Measurements from ENCODE around the gene ABRACL.

Gene ABRACL

GRCh38 chr6:139058029-139058428 is 29.5 kb downstream of the ABRACL start:
- H3K27me3 ChIP-seq (ENCODE audit: low read depth, low read length), result 0 out of 2 replicates have a peak, but pooled peaks cover 3% of the 10 kb centered on the region
- H3K36me3 ChIP-seq (replicated peaks; ENCODE audit: low read depth, low read length), result no peaks in the 10 kb centered on the region
- no peak overlapping the region for H3K4me3 ChIP-seq (ENCODE audit: low read length)
- no peaks in the 10 kb centered on the region for H3K4me1 ChIP-seq (ENCODE audit: low read length)
- no peak overlapping the region for H3K27ac ChIP-seq (ENCODE audit: low read length)
- TF ChIP-seq EZH2phosphoT487 (IDR thresholded peaks at IDR 0.05; ENCODE audit: low read depth) (no peak), CTCF (IDR thresholded peaks at IDR 0.05; ENCODE audit: low read depth, low read length) (no peak)
- no peak overlapping the region for H2AFZ ChIP-seq (ENCODE audit: low read depth, low read length)
- H3K9ac ChIP-seq (ENCODE audit: low read length), result no peak overlapping the region
- no peaks in the 10 kb centered on the region for H3K9me3 ChIP-seq (ENCODE audit: insufficient read depth, low read length)
- no peaks in the 10 kb centered on the region for H4K20me1 ChIP-seq (ENCODE audit: insufficient read depth, low read length)
- no peak overlapping the region for H3K4me2 ChIP-seq (ENCODE audit: low read length)
- no peaks in the 10 kb centered on the region for H3K79me2 ChIP-seq (ENCODE audit: low read length)

- no peak overlapping the region for H3K27ac ChIP-seq (ENCODE audit: low read length)
- no peaks in the 10 kb centered on the region for H4K20me1 ChIP-seq (ENCODE audit: insufficient read depth, low read length)
- no peak for TF ChIP-seq CTCF (IDR thresholded peaks at IDR 0.05; ENCODE audit: low read depth, low read length)
- TF ChIP-seq EZH2phosphoT487 (IDR thresholded peaks at IDR 0.05; ENCODE audit: low read depth), result no peak
- no peaks in the 10 kb centered on the region for H3K4me1 ChIP-seq (ENCODE audit: low read length)
- H2AFZ ChIP-seq (ENCODE audit: low read depth, low read length), result no peak overlapping the region
- no peaks in the 10 kb centered on the region for H3K27me3 ChIP-seq (ENCODE audit: low read depth, low read length)
- H3K4me2 ChIP-seq (ENCODE audit: low read length), result no peak overlapping the region
- H3K79me2 ChIP-seq (ENCODE audit: low read length), result no peaks in the 10 kb centered on the region
- no peak overlapping the region for H3K4me3 ChIP-seq (ENCODE audit: low read length)
- H3K9me3 ChIP-seq (ENCODE audit: insufficient read depth, low read length), result no peaks in the 10 kb centered on the region
- no peaks in the 10 kb centered on the region for H3K36me3 ChIP-seq (replicated peaks; ENCODE audit: low read depth, low read length)
- no peak overlapping the region for H3K9ac ChIP-seq (ENCODE audit: low read length)
Measured at GRCh38 chr6:139060332-139060731, 31.8 kb downstream of the ABRACL start.

GRCh38 chr6:139062932-139063646 is 34.5 kb downstream of the ABRACL start:
- TF ChIP-seq CTCF (IDR thresholded peaks at IDR 0.05; ENCODE audit: low read depth, low read length) (no peak), EZH2phosphoT487 (IDR thresholded peaks at IDR 0.05; ENCODE audit: low read depth) (no peak)
- Histone ChIP-seq H3K4me3 (ENCODE audit: low read length) (no peak overlapping the region), H3K27ac (ENCODE audit: low read length) (no peak overlapping the region), H3K9ac (ENCODE audit: low read length) (no peak overlapping the region), H3K4me1 (ENCODE audit: low read length) (no peaks in the 10 kb centered on the region), H2AFZ (ENCODE audit: low read depth, low read length) (no peak overlapping the region), H3K9me3 (ENCODE audit: insufficient read depth, low read length) (no peaks in the 10 kb centered on the region), H4K20me1 (ENCODE audit: insufficient read depth, low read length) (no peaks in the 10 kb centered on the region), H3K79me2 (ENCODE audit: low read length) (no peaks in the 10 kb centered on the region), H3K27me3 (ENCODE audit: low read depth, low read length) (no peaks in the 10 kb centered on the region), H3K36me3 (replicated peaks; ENCODE audit: low read depth, low read length) (no peaks in the 10 kb centered on the region), H3K4me2 (ENCODE audit: low read length) (no peak overlapping the region)

- H3K27ac ChIP-seq (ENCODE audit: low read length), result no peak overlapping the region
- no peaks in the 10 kb centered on the region for H4K20me1 ChIP-seq (ENCODE audit: insufficient read depth, low read length)
- TF ChIP-seq CTCF (IDR thresholded peaks at IDR 0.05; ENCODE audit: low read depth, low read length) (no peak), EZH2phosphoT487 (IDR thresholded peaks at IDR 0.05; ENCODE audit: low read depth) (no peak)
- no peak overlapping the region for H3K4me3 ChIP-seq (ENCODE audit: low read length)
- no peak overlapping the region for H3K4me2 ChIP-seq (ENCODE audit: low read length)
- no peaks in the 10 kb centered on the region for H3K9me3 ChIP-seq (ENCODE audit: insufficient read depth, low read length)
- no peak overlapping the region for H3K9ac ChIP-seq (ENCODE audit: low read length)
- no peaks in the 10 kb centered on the region for H3K36me3 ChIP-seq (replicated peaks; ENCODE audit: low read depth, low read length)
- no peaks in the 10 kb centered on the region for H3K27me3 ChIP-seq (ENCODE audit: low read depth, low read length)
- no peaks in the 10 kb centered on the region for H3K4me1 ChIP-seq (ENCODE audit: low read length)
- no peaks in the 10 kb centered on the region for H3K79me2 ChIP-seq (ENCODE audit: low read length)
- H2AFZ ChIP-seq (ENCODE audit: low read depth, low read length), result no peak overlapping the region
Measured at GRCh38 chr6:139064981-139065665, 36.6 kb downstream of the ABRACL start.
